ENCODE results near the gene NHP2.

NHP2 gene

DNA sequence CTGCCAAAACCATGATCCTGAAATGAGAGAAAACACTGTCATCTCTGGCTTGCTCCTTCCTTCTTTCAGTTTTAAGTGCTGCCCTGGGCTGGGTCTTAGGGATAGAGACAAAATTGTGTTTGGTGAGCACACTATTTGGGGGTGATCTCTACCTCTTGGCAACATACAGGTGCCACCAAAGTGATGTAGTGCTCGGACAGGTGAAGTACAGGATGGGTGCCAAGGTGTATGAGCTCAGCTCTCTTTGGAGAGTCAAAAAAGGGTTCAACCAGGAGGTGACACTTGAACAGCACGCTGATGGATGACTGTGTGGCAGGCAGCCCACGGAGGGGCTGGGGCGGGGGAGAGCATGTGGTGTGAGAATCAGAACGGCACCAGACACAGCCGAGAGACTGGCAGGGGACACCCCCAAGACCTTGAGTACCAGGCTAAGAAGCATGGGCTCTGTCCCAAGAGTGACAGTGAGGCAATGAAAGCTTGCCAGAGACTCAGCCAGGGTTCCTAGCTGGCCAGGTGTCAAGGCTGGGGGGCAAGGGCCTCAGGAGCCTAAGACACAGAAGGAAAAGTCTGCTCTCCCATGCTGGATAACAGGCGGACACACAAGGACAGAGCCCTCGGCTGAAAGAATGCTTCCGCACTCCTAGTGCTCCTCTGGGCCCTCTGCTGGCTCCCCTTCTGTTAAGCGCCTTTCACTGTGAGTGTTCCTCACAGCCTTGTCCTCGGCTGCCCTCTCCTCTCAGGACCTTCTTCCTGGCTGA, 2.5 kb downstream of the NHP2 start:
- POLR2A ChIA-PET: interaction anchor here (0.9 kb wide), 1 partner anchor 30 kb away, joined by 3 read pairs; no protein-coding TSS in a partner anchor

GRCh38 chr5:178149199-178149932, 4.3 kb downstream of the NHP2 start:
- TF ChIP-seq, protein P1, sequence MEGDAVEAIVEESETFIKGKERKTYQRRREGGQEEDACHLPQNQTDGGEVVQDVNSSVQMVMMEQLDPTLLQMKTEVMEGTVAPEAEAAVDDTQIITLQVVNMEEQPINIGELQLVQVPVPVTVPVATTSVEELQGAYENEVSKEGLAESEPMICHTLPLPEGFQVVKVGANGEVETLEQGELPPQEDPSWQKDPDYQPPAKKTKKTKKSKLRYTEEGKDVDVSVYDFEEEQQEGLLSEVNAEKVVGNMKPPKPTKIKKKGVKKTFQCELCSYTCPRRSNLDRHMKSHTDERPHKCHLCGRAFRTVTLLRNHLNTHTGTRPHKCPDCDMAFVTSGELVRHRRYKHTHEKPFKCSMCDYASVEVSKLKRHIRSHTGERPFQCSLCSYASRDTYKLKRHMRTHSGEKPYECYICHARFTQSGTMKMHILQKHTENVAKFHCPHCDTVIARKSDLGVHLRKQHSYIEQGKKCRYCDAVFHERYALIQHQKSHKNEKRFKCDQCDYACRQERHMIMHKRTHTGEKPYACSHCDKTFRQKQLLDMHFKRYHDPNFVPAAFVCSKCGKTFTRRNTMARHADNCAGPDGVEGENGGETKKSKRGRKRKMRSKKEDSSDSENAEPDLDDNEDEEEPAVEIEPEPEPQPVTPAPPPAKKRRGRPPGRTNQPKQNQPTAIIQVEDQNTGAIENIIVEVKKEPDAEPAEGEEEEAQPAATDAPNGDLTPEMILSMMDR (IDR thresholded peaks at IDR 0.05; ENCODE audit: insufficient read depth, low read length, missing control alignments): no peak
- no peak for DNase-seq (ENCODE audit: low read depth, low spot score)
- POLR2A ChIA-PET: interaction anchor here (0.7 to 1.0 kb wide), 2 partner anchors 11 to 12 kb away, joined by 3 to 4 read pairs; no protein-coding TSS in a partner anchor
- CTCF ChIA-PET: interaction anchor here (0.7 to 8.5 kb wide), 5 partner anchors 14 to 542 kb away, joined by 3 to 61 read pairs (median 4); no protein-coding TSS in a partner anchor
- H3K4me3 ChIP-seq (ENCODE audit: low read depth, low read length): no peak overlapping the region

More for the DNA sequence above, 2.5 kb downstream of the NHP2 start:
- CTCF ChIA-PET: interaction anchor here (1.7 to 8.5 kb wide), 3 partner anchors 8 to 75 kb away, joined by 7 to 61 read pairs (median 33); no protein-coding TSS in a partner anchor
- TF ChIP-seq, protein P1 (IDR thresholded peaks at IDR 0.05; ENCODE audit: insufficient read depth, low read length, missing control alignments): peak; percentile 20
- H3K4me3 ChIP-seq (ENCODE audit: low read depth, low read length): no peak overlapping the region
- DNase-seq (ENCODE audit: low read depth, low spot score): no peak

DNA sequence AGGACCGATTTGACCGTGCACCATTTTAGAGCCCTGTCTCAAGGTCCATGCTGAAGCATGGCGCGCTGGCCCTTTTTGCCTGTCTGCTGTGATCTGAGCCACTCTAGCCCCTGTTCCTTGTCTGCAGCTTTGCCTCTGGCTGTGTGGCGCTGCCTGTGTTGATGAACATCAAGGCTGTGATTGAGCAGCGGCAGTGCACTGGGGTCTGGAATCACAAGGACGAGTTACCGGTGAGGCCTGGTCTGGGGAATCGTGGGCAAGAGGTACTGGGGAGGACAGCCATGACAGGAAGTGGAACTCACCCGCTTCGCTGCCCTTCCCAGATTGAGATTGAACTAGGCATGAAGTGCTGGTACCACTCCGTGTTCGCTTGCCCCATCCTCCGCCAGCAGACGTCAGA, 6.3 kb downstream of the NHP2 start:
- POLR2A ChIA-PET: interaction anchor here (0.9 kb wide), 1 partner anchor 39 kb away, joined by 3 read pairs; no protein-coding TSS in a partner anchor

GRCh38 chr5:178145965-178146820, 7.5 kb downstream of the NHP2 start:
- POLR2A ChIA-PET: no interaction called here
- peak; percentile 19 for DNase-seq (ENCODE audit: low read depth, low spot score)
- no peak overlapping the region for H3K4me3 ChIP-seq (ENCODE audit: low read depth, low read length)
- CTCF ChIA-PET: interaction anchor here (1.0 to 8.5 kb wide), 7 partner anchors 9 to 539 kb away, joined by 3 to 61 read pairs (median 4); no protein-coding TSS in a partner anchor
- TF ChIP-seq, protein P1 (IDR thresholded peaks at IDR 0.05; ENCODE audit: insufficient read depth, low read length, missing control alignments): peak; percentile 77

More for the DNA sequence above, 6.3 kb downstream of the NHP2 start:
- CTCF ChIA-PET: interaction anchor here (1.6 to 8.5 kb wide), 3 partner anchors 11 to 540 kb away, joined by 3 to 61 read pairs (median 20); no protein-coding TSS in a partner anchor
- H3K4me3 ChIP-seq (ENCODE audit: low read depth, low read length): no peak overlapping the region
- no peak for DNase-seq (ENCODE audit: low read depth, low spot score)
- TF ChIP-seq, protein P1 (IDR thresholded peaks at IDR 0.05; ENCODE audit: insufficient read depth, low read length, missing control alignments): no peak

DNA sequence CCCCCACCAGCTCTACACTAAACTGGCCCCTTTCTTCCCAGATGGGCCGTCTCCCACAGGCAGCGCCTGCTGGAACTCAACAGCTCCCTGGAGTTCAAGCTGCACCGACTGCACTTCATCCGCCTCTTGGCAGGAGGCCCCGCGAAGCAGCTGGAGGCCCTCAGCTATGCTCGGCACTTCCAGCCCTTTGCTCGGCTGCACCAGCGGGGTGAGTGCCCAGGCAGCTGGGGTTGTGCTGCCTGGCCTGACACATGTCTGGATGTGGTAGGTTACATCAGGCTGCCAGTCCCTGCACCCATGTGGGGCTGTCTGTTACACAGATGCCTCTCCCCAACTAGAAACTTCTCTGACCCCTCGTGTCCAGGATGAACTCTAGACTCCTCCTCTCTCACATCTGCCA, 9.8 kb downstream of the NHP2 start:
- POLR2A ChIA-PET: no interaction called here
- TF ChIP-seq, protein P1 (IDR thresholded peaks at IDR 0.05; ENCODE audit: insufficient read depth, low read length, missing control alignments): no peak
- H3K4me3 ChIP-seq (ENCODE audit: low read depth, low read length): no peak overlapping the region
- DNase-seq (ENCODE audit: low read depth, low spot score): peak; percentile 17
- CTCF ChIA-PET: interaction anchor here (2.1 to 8.5 kb wide), 2 partner anchors 8 to 68 kb away, joined by 7 to 61 read pairs; no protein-coding TSS in a partner anchor

Measured in AG04449 (cell line).